SW480 (cell line): ENCODE results near the gene NFIX.
A peak's percentile ranks its signal among the peaks of the same experiment; 100 is the strongest.

Source experiments
- DNase-seq: peaks from one replicate; pipeline ENCODE4 v3.0.0-alpha.2; 2016; ENCODE audit warnings: low spot score

NFIX gene

GRCh38 chr19:12990431-12990830, 4.8 kb upstream of the NFIX start:
- no peak for DNase-seq

- DNase-seq, result no peak
Measured at GRCh38 chr19:12990853-12991252, 4.4 kb upstream of the NFIX start.

GRCh38 chr19:12991296-12991695, 4.0 kb upstream of the NFIX start:
- DNase-seq, result no peak

GRCh38 chr19:12992729-12993128, 2.5 kb upstream of the NFIX start:
- no peak for DNase-seq

GRCh38 chr19:12993562-12993961, 1.7 kb upstream of the NFIX start:
- no peak for DNase-seq

- DNase-seq, result no peak
Measured at GRCh38 chr19:12995596-12996405, 526 bp downstream of the NFIX start.

GRCh38 chr19:12996406-12997094, 1.3 kb downstream of the NFIX start:
- no peak for DNase-seq

GRCh38 chr19:12997179-12997966, 2.1 kb downstream of the NFIX start:
- no peak for DNase-seq

- no peak for DNase-seq
Measured at GRCh38 chr19:12997967-12998940, 3.0 kb downstream of the NFIX start.

GRCh38 chr19:13001166-13001501, 5.9 kb downstream of the NFIX start:
- DNase-seq, result no peak

- DNase-seq, result no peak
Measured at GRCh38 chr19:13001502-13002165, 6.4 kb downstream of the NFIX start.

- DNase-seq, result no peak
Measured at GRCh38 chr19:13002166-13002898, 7.1 kb downstream of the NFIX start.

GRCh38 chr19:13003081-13003480, 7.8 kb downstream of the NFIX start:
- no peak for DNase-seq

- DNase-seq, result peak; percentile 49
Measured at GRCh38 chr19:13004273-13004672, 9.0 kb downstream of the NFIX start.

GRCh38 chr19:13005253-13005652, 10.0 kb downstream of the NFIX start:
- no peak for DNase-seq

GRCh38 chr19:13005861-13006370, 10.6 kb downstream of the NFIX start:
- DNase-seq, result no peak

- no peak for DNase-seq
Measured at GRCh38 chr19:13006431-13007281, 11.4 kb downstream of the NFIX start.

- DNase-seq, result no peak
Measured at GRCh38 chr19:13007292-13008045, 12.2 kb downstream of the NFIX start.
